NCI-H128 (cell line): Measurements from ENCODE around the gene TFDP1.
"Not testable (repeated sequence)": the region's sequence is repeated elsewhere in the genome, so short reads cannot be mapped to it uniquely, and the experiment has no call there.

ENCODE experiments used
- DNase-seq: peaks from one replicate; lab custom pipeline; 2025; ENCODE audit not compliant: unreplicated experiment; lab: John Stamatoyannopoulos, UW

Gene TFDP1

GRCh38 chr13:113565526-113566226 lies 18.9 kb upstream of the TFDP1 start:
- no peak for DNase-seq

- DNase-seq = no peak
Measured at GRCh38 chr13:113566227-113566561, 18.4 kb upstream of the TFDP1 start.

GRCh38 chr13:113567681-113568080 lies 16.9 kb upstream of the TFDP1 start:
- no peak for DNase-seq

GRCh38 chr13:113573065-113573464 lies 11.5 kb upstream of the TFDP1 start:
- no peak for DNase-seq

- no peak for DNase-seq
Measured at GRCh38 chr13:113576597-113576996, 8.0 kb upstream of the TFDP1 start.

- no peak for DNase-seq
Measured at GRCh38 chr13:113577881-113578435, 6.6 kb upstream of the TFDP1 start.

- no peak for DNase-seq
Measured at GRCh38 chr13:113579686-113580085, 4.9 kb upstream of the TFDP1 start.

GRCh38 chr13:113581871-113582270 lies 2.7 kb upstream of the TFDP1 start:
- DNase-seq = no peak

GRCh38 chr13:113582841-113583631 lies 1.5 kb upstream of the TFDP1 start:
- DNase-seq = no peak

GRCh38 chr13:113584870-113585671 lies 518 bp downstream of the TFDP1 start:
- no peak for DNase-seq

- DNase-seq = no peak
Measured at GRCh38 chr13:113585896-113586295, 1.3 kb downstream of the TFDP1 start.

- no peak for DNase-seq
Measured at GRCh38 chr13:113586661-113587479, 2.3 kb downstream of the TFDP1 start.

- no peak for DNase-seq
Measured at GRCh38 chr13:113588394-113589111, 4.0 kb downstream of the TFDP1 start.

- DNase-seq = no peak
Measured at GRCh38 chr13:113589251-113589960, 4.9 kb downstream of the TFDP1 start.

GRCh38 chr13:113589961-113590339 lies 5.4 kb downstream of the TFDP1 start:
- DNase-seq = no peak

GRCh38 chr13:113591750-113592149 lies 7.2 kb downstream of the TFDP1 start:
- no peak for DNase-seq

- DNase-seq = no peak
Measured at GRCh38 chr13:113592571-113592970, 8.0 kb downstream of the TFDP1 start.

GRCh38 chr13:113594066-113594821 lies 9.7 kb downstream of the TFDP1 start:
- DNase-seq = not testable (repeated sequence)

- no peak for DNase-seq
Measured at GRCh38 chr13:113595131-113595530, 10.6 kb downstream of the TFDP1 start.
